GM15510 (cell line): ENCODE measurements around the gene RIC8B.

Experiments
- POLR2A ChIP-seq: IDR thresholded peaks from 3 replicates; pipeline ENCODE4 v1.6.1; 2011; ENCODE audit warnings: borderline replicate concordance; ENCODE audit not compliant: insufficient read length; ENCODE audit errors: extremely low read depth

RIC8B gene

GRCh38 chr12:106841510-106842302, 67.2 kb downstream of the RIC8B start:
- TF ChIP-seq POLR2A: no peak

GRCh38 chr12:106845902-106846301, 71.4 kb downstream of the RIC8B start:
- no peak for TF ChIP-seq POLR2A

GRCh38 chr12:106847861-106848260, 73.4 kb downstream of the RIC8B start:
- no peak for TF ChIP-seq POLR2A

GRCh38 chr12:106851306-106851705, 76.8 kb downstream of the RIC8B start:
- no peak for TF ChIP-seq POLR2A

- no peak for TF ChIP-seq POLR2A
Observed at GRCh38 chr12:106854723-106855122, 80.2 kb downstream of the RIC8B start.

GRCh38 chr12:106855221-106855758, 80.8 kb downstream of the RIC8B start:
- no peak for TF ChIP-seq POLR2A

- TF ChIP-seq POLR2A: no peak
Observed at GRCh38 chr12:106861984-106862916, 87.8 kb downstream of the RIC8B start.

- no peak for TF ChIP-seq POLR2A
Observed at GRCh38 chr12:106863189-106863588, 88.7 kb downstream of the RIC8B start.

GRCh38 chr12:106865683-106866082, 91.2 kb downstream of the RIC8B start:
- no peak for TF ChIP-seq POLR2A

- no peak for TF ChIP-seq POLR2A
Observed at GRCh38 chr12:106866426-106867080, 92.1 kb downstream of the RIC8B start.

- TF ChIP-seq POLR2A: no peak
Observed at GRCh38 chr12:106867651-106868050, 93.2 kb downstream of the RIC8B start.

- TF ChIP-seq POLR2A: no peak
Observed at GRCh38 chr12:106868982-106869700, 94.7 kb downstream of the RIC8B start.

- no peak for TF ChIP-seq POLR2A
Observed at GRCh38 chr12:106870116-106870515, 95.6 kb downstream of the RIC8B start.

- TF ChIP-seq POLR2A: no peak
Observed at GRCh38 chr12:106871477-106871876, 97.0 kb downstream of the RIC8B start.

GRCh38 chr12:106873983-106874382, 99.5 kb downstream of the RIC8B start:
- TF ChIP-seq POLR2A: no peak

GRCh38 chr12:106878804-106879203, 104.3 kb downstream of the RIC8B start:
- TF ChIP-seq POLR2A: no peak
